Mucosa of gallbladder (tissue), 1 donor: ENCODE measurements around the gene ASAH2. TPM values are rescaled to one million over a fixed set of nuclear protein-coding genes. Genes with fewer than 3 reads are reported as not detected.

ENCODE experiments used
- total RNA-seq: library from RNA; stranded (reverse); gene quantifications from one replicate; pipeline ENCODE4 v1.2.1, GENCODE V29; 2021
- donor health status: DM: no; HTN: no; CAD: no.

Gene ASAH2
- total RNA-seq, 1 donor from 2014 or later, result 2.8 TPM

Other genes starting within 250 kb of the ASAH2 start
- gene WASHC2A, start 183.6 kb downstream of the ASAH2 start, total RNA-seq, result 38.8 TPM